HG03135 (cell line): Measurements from ENCODE around the gene COQ8B.
"Not testable (repeated sequence)": the region's sequence is repeated elsewhere in the genome, so short reads cannot be mapped to it uniquely, and the experiment has no call there.

Experiments used
- ATAC-seq: cut with Tn5 transposase; IDR thresholded peaks from one replicate; pipeline ENCODE4 v1.9.1; 2021; ENCODE audit warnings: mild to moderate bottlenecking, moderate library complexity; ENCODE audit not compliant: unreplicated experiment

The COQ8B gene

GRCh38 chr19:40742886-40743285 is 26.2 kb upstream of the COQ8B start:
- ATAC-seq = no peak

GRCh38 chr19:40742477-40742876 is 25.8 kb upstream of the COQ8B start:
- no peak for ATAC-seq

- no peak for ATAC-seq
Observed at GRCh38 chr19:40741527-40742390, 25.1 kb upstream of the COQ8B start.

GRCh38 chr19:40740747-40741146 is 24.1 kb upstream of the COQ8B start:
- no peak for ATAC-seq

- ATAC-seq = no peak
Observed at GRCh38 chr19:40739871-40740703, 23.4 kb upstream of the COQ8B start.

GRCh38 chr19:40739030-40739839 is 22.5 kb upstream of the COQ8B start:
- ATAC-seq = no peak

GRCh38 chr19:40737102-40737644 is 20.5 kb upstream of the COQ8B start:
- no peak for ATAC-seq

- no peak for ATAC-seq
Observed at GRCh38 chr19:40736661-40737060, 20.0 kb upstream of the COQ8B start.

GRCh38 chr19:40735013-40735771 is 18.5 kb upstream of the COQ8B start:
- ATAC-seq = no peak

GRCh38 chr19:40733149-40733548 is 16.5 kb upstream of the COQ8B start:
- no peak for ATAC-seq

GRCh38 chr19:40732304-40732703 is 15.6 kb upstream of the COQ8B start:
- ATAC-seq = not testable (repeated sequence)

GRCh38 chr19:40730065-40730464 is 13.4 kb upstream of the COQ8B start:
- ATAC-seq = not testable (repeated sequence)

- no peak for ATAC-seq
Observed at GRCh38 chr19:40726279-40726678, 9.6 kb upstream of the COQ8B start.

GRCh38 chr19:40724855-40725254 is 8.2 kb upstream of the COQ8B start:
- no peak for ATAC-seq

GRCh38 chr19:40724315-40724714 is 7.6 kb upstream of the COQ8B start:
- ATAC-seq = no peak

GRCh38 chr19:40723661-40724254 is 7.1 kb upstream of the COQ8B start:
- no peak for ATAC-seq

- no peak for ATAC-seq
Observed at GRCh38 chr19:40721936-40722661, 5.4 kb upstream of the COQ8B start.

- ATAC-seq = no peak
Observed at GRCh38 chr19:40721140-40721486, 4.4 kb upstream of the COQ8B start.

GRCh38 chr19:40719414-40719894 is 2.8 kb upstream of the COQ8B start:
- no peak for ATAC-seq
